ENCODE measurements around the gene OPTN.

GRCh38 chr10:13113544-13113943 is 13.6 kb downstream of the OPTN start:
- no peak for TF ChIP-seq GATA3 (IDR thresholded peaks at IDR 0.05; ENCODE audit: low read depth, low read length)
- no peak for TF ChIP-seq GATA2 (IDR thresholded peaks at IDR 0.05; ENCODE audit: low read depth, low read length)

All from SH-SY5Y (cell line).